Measurements from ENCODE around the gene EYA4.

The EYA4 gene

DNA sequence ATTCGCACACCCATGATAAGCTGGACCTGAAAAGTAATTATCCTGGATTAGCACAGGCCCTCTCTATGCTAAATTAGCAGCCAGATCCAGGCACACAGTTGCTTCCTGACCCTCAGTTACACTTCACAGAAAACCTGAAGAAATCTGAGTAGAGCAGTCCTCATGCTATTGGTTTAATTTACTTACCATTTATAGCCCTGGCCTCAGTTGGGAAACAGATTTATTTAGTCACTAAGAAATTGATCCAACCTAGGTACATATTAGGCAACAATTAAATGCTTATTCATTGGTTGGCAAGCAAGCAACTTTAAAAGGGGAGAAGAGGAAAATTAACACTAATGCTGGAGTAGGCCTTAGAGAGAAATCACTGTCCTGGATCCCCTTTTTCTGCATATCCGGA lies 15.6 kb upstream of the EYA4 start:
- DNase-seq (ENCODE audit: extremely low read depth, low read depth), result no peak
- TF ChIP-seq, protein P1, sequence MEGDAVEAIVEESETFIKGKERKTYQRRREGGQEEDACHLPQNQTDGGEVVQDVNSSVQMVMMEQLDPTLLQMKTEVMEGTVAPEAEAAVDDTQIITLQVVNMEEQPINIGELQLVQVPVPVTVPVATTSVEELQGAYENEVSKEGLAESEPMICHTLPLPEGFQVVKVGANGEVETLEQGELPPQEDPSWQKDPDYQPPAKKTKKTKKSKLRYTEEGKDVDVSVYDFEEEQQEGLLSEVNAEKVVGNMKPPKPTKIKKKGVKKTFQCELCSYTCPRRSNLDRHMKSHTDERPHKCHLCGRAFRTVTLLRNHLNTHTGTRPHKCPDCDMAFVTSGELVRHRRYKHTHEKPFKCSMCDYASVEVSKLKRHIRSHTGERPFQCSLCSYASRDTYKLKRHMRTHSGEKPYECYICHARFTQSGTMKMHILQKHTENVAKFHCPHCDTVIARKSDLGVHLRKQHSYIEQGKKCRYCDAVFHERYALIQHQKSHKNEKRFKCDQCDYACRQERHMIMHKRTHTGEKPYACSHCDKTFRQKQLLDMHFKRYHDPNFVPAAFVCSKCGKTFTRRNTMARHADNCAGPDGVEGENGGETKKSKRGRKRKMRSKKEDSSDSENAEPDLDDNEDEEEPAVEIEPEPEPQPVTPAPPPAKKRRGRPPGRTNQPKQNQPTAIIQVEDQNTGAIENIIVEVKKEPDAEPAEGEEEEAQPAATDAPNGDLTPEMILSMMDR (IDR thresholded peaks at IDR 0.05; ENCODE audit: low read depth, low read length, missing control alignments), result no peak
- H3K4me3 ChIP-seq (replicated peaks; ENCODE audit: low read depth, low read length), result no peak overlapping the region

DNA sequence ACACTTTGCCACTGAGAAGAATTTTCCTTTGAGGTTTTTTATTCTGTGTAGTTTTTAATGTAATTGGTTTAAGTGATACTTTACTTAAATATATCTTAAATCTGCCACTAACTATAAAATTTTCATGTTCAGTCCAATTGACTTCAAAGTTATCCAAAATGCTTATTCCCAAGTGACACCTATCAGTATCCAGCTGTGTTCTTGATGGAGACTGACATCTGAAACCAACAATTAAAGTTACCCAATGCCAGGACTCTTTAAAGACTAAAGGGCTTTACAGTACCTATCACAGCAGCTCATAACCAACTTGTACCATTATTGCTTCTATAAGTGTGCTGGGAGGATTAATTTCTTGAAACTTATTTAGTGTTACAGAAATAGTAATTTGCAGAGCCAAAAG lies 13.8 kb upstream of the EYA4 start:
- no peak for DNase-seq (ENCODE audit: extremely low read depth, low read depth)
- TF ChIP-seq, protein P1 (IDR thresholded peaks at IDR 0.05; ENCODE audit: low read depth, low read length, missing control alignments), result no peak
- no peak overlapping the region for H3K4me3 ChIP-seq (replicated peaks; ENCODE audit: low read depth, low read length)

DNA sequence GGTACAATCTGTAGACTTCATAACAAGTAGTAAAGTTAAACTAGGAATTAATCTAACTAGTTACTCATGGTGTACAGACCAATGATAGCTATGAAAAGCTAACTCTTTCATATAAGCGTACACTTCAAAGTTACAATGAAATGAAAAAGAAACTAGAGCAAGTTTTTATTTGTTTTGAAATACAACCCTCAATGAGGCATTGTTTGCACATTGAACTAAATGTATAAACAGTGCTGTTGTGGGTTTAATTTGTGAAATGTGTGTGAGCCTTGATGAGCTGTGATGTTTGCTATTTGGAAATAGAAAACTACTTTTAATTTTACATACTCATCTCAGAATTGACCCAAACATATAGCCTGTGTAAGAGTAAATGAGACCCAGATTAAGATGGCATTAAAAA lies 11.1 kb upstream of the EYA4 start:
- TF ChIP-seq, protein P1 (IDR thresholded peaks at IDR 0.05; ENCODE audit: low read depth, low read length, missing control alignments), result no peak
- H3K4me3 ChIP-seq (replicated peaks; ENCODE audit: low read depth, low read length), result no peak overlapping the region
- no peak for DNase-seq (ENCODE audit: extremely low read depth, low read depth)

DNA sequence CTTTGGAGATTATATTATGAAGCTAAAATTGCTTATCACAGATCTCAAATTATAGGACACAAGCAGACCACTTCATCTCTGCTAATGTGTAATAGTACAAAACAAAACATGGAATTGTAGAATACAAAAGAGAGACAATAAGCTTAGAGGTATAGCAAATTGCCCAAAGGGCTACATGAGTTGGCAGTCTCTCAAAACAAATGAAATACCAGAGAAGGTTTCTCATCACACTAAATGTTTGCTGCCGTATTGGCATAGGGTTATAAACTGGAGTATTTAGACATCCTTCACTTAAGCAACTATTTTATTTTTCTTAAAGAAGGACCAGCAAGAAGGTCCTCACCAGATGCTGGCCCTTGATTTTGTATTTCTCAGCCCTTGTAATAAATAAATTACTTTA lies 5.9 kb upstream of the EYA4 start:
- H3K4me3 ChIP-seq (replicated peaks; ENCODE audit: low read depth, low read length), result no peak overlapping the region

DNA sequence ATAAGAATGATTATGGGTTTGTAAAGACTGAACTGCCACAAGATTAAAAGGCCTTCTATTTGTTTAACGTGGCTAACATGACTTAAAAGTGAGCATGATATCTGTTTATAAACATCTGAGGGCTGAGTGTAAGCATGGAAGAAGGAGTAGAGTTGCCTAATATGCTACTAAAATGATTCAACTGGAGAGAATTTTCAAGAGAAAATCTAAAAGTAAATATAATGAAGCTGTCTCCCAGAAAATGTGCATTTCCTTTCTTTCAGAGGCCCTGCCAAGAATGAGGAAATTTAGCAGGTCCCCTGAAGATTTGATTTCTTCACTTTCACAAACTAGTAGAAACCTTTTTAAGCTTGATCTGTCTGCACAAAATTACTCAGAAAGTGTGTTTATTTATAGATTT lies 4.2 kb upstream of the EYA4 start:
- DNase-seq (ENCODE audit: extremely low read depth, low read depth), result no peak
- TF ChIP-seq, protein P1 (IDR thresholded peaks at IDR 0.05; ENCODE audit: low read depth, low read length, missing control alignments), result no peak
- no peak overlapping the region for H3K4me3 ChIP-seq (replicated peaks; ENCODE audit: low read depth, low read length)

More for the DNA sequence above, 5.9 kb upstream of the EYA4 start:
- no peak for DNase-seq (ENCODE audit: extremely low read depth, low read depth)
- TF ChIP-seq, protein P1 (IDR thresholded peaks at IDR 0.05; ENCODE audit: low read depth, low read length, missing control alignments), result no peak

DNA sequence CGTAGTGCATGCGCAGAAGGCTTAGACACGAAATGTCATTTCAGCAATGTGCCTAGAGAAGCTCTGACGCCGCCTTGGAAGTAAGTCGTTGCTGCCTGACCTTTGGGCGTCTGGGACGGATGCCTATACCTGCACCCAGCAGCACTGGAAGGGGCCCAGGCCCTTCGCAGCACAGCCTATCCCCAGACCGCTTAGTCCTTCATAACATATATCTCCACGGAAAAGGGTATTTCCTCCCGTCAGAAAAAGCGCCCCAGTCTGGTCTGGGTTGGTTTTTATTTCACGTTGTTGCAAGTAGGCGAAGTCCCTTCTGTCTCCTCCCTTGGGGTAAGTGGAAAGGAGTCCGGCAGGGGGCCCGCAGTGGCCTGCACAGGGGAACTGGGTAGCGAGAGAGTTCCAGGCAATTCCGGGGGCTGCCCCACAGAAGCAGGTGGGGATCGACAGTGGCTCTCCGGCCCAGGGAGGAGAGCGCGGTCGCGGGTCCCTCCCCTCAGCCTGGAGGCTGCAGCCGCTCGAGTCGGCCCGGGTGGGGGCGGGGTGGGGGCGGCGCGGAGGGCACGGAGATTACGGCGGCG lies 559 bp upstream of the EYA4 start:
- no peak for DNase-seq (ENCODE audit: extremely low read depth, low read depth)
- TF ChIP-seq, protein P1 (IDR thresholded peaks at IDR 0.05; ENCODE audit: low read depth, low read length, missing control alignments), result no peak
- no peak overlapping the region for H3K4me3 ChIP-seq (replicated peaks; ENCODE audit: low read depth, low read length)

All from HFF-Myc (cell line).